ENCODE results near the gene PROX1. TPM values are rescaled to one million over a fixed set of nuclear protein-coding genes. Genes with fewer than 3 reads are reported as not detected.

PROX1 gene
- total RNA-seq, 4 donors from 2014 or later, result 0.15 to 3.8 (median 0.66) TPM

- intact Hi-C loops (cut with DNase I), result no loop called here
- H3K4me3 ChIP-seq, result no peak overlapping the region
- no peaks in the 10 kb centered on the region for H3K27me3 ChIP-seq
- H3K36me3 ChIP-seq, result no peaks in the 10 kb centered on the region
- no peaks in the 10 kb centered on the region for H3K4me1 ChIP-seq
- H3K9me3 ChIP-seq, result no peaks in the 10 kb centered on the region
- no peak for DNase-seq
- 36 to 61% methylated on average over 4 to 5 of the region's 5 CpGs for WGBS, 2 donors
- H3K27ac ChIP-seq, result no peak overlapping the region
- TF ChIP-seq POLR2A (IDR thresholded peaks at IDR 0.05), result no peak
- no peak for TF ChIP-seq CTCF (IDR thresholded peaks at IDR 0.05)
These were observed 39.2 kb downstream of the PROX1 start for GRCh38 chr1:214026985-214027384.

GRCh38 chr1:214027498-214027897 lies 39.7 kb downstream of the PROX1 start:
- Histone ChIP-seq H3K4me1 (no peaks in the 10 kb centered on the region), H3K4me3 (no peak overlapping the region), H3K36me3 (no peaks in the 10 kb centered on the region), H3K9me3 (no peaks in the 10 kb centered on the region), H3K27me3 (no peaks in the 10 kb centered on the region), H3K27ac (no peak overlapping the region)
- intact Hi-C loops (cut with DNase I), result no loop called here
- no peak for DNase-seq
- WGBS, 2 donors, result 57 to 74% methylated on average over 5 of the region's 5 CpGs
- TF ChIP-seq CTCF (IDR thresholded peaks at IDR 0.05), result no peak

- no peak for TF ChIP-seq POLR2A (IDR thresholded peaks at IDR 0.05)
- no peak for TF ChIP-seq CTCF (IDR thresholded peaks at IDR 0.05)
- DNase-seq, result no peak
- intact Hi-C loops (cut with DNase I), result no loop called here
- no peaks in the 10 kb centered on the region for H3K36me3 ChIP-seq
- no peak overlapping the region for H3K4me3 ChIP-seq
- no peak overlapping the region for H3K27ac ChIP-seq
- no peaks in the 10 kb centered on the region for H3K27me3 ChIP-seq
- H3K4me1 ChIP-seq, result no peaks in the 10 kb centered on the region
- WGBS, 2 donors, result 72 to 76% methylated on average over 4 to 5 of the region's 5 CpGs
- H3K9me3 ChIP-seq, result no peaks in the 10 kb centered on the region
These were observed 40.3 kb downstream of the PROX1 start for GRCh38 chr1:214028095-214028494.

- no peaks in the 10 kb centered on the region for H3K9me3 ChIP-seq
- H3K4me3 ChIP-seq, result no peak overlapping the region
- TF ChIP-seq CTCF (IDR thresholded peaks at IDR 0.05), result no peak
- no peak for TF ChIP-seq POLR2A (IDR thresholded peaks at IDR 0.05)
- H3K4me1 ChIP-seq, result no peaks in the 10 kb centered on the region
- no peaks in the 10 kb centered on the region for H3K36me3 ChIP-seq
- no peaks in the 10 kb centered on the region for H3K27me3 ChIP-seq
- no peak for DNase-seq
- 63 to 69% methylated on average over 9 of the region's 9 CpGs for WGBS, 2 donors
- no peak overlapping the region for H3K27ac ChIP-seq
- intact Hi-C loops (cut with DNase I), result no loop called here
These were observed 41.1 kb downstream of the PROX1 start for GRCh38 chr1:214028649-214029406.

GRCh38 chr1:214029796-214030195 lies 42.0 kb downstream of the PROX1 start:
- WGBS, 2 donors, result 55 to 65% methylated on average over 6 of the region's 6 CpGs
- H3K27me3 ChIP-seq, result no peaks in the 10 kb centered on the region
- no peak for TF ChIP-seq CTCF (IDR thresholded peaks at IDR 0.05)
- no peak for TF ChIP-seq POLR2A (IDR thresholded peaks at IDR 0.05)
- no peaks in the 10 kb centered on the region for H3K36me3 ChIP-seq
- intact Hi-C loops (cut with DNase I), result no loop called here
- no peak overlapping the region for H3K4me3 ChIP-seq
- DNase-seq, result no peak
- no peaks in the 10 kb centered on the region for H3K9me3 ChIP-seq
- no peaks in the 10 kb centered on the region for H3K4me1 ChIP-seq
- H3K27ac ChIP-seq, result no peak overlapping the region

Measured in esophagus squamous epithelium (tissue), 5 donors.